GM21576 (cell line): Measurements from ENCODE around the gene CREM.

Experiments used
- ATAC-seq: cut with Tn5 transposase; IDR thresholded peaks from one replicate; pipeline ENCODE4 v1.9.1; 2021; ENCODE audit warnings: mild to moderate bottlenecking, moderate library complexity; ENCODE audit not compliant: unreplicated experiment

Gene CREM

GRCh38 chr10:35218339-35218955, 91.8 kb downstream of the CREM start:
- peak; percentile 70 for ATAC-seq

GRCh38 chr10:35219292-35219691, 92.6 kb downstream of the CREM start:
- no peak for ATAC-seq

- no peak for ATAC-seq
Observed at GRCh38 chr10:35219891-35220890, 93.5 kb downstream of the CREM start.

- ATAC-seq: no peak
Observed at GRCh38 chr10:35223016-35223415, 96.4 kb downstream of the CREM start.

GRCh38 chr10:35224045-35224740, 97.5 kb downstream of the CREM start:
- no peak for ATAC-seq

GRCh38 chr10:35225204-35225603, 98.6 kb downstream of the CREM start:
- no peak for ATAC-seq

- no peak for ATAC-seq
Observed at GRCh38 chr10:35226507-35226906, 99.9 kb downstream of the CREM start.

GRCh38 chr10:35228058-35228457, 101.4 kb downstream of the CREM start:
- ATAC-seq: no peak

- ATAC-seq: no peak
Observed at GRCh38 chr10:35231646-35232045, 105.0 kb downstream of the CREM start.

- ATAC-seq: no peak
Observed at GRCh38 chr10:35232527-35232926, 105.9 kb downstream of the CREM start.

GRCh38 chr10:35234073-35234472, 107.4 kb downstream of the CREM start:
- ATAC-seq: no peak

GRCh38 chr10:35236739-35237138, 110.1 kb downstream of the CREM start:
- no peak for ATAC-seq

- no peak for ATAC-seq
Observed at GRCh38 chr10:35237766-35238512, 111.3 kb downstream of the CREM start.

- no peak for ATAC-seq
Observed at GRCh38 chr10:35244549-35244948, 117.9 kb downstream of the CREM start.

GRCh38 chr10:35246770-35247343, 120.2 kb downstream of the CREM start:
- no peak for ATAC-seq

- no peak for ATAC-seq
Observed at GRCh38 chr10:35251373-35252100, 124.9 kb downstream of the CREM start.

GRCh38 chr10:35257057-35257983, 130.7 kb downstream of the CREM start:
- ATAC-seq: no peak

- ATAC-seq: no peak
Observed at GRCh38 chr10:35259769-35260397, 133.2 kb downstream of the CREM start.
